H1 (cell line): ENCODE results near the gene NSUN6. TPM values are rescaled to one million over a fixed set of nuclear protein-coding genes. Genes with fewer than 3 reads are reported as not detected.

ENCODE experiments used
- CTCF ChIA-PET: fragments of 300-600 bp; sonication (Branson Sonifier 250); formaldehyde crosslinking; loops from one replicate; lab custom pipeline; 2021; ENCODE audit not compliant: partially characterized antibody; lab: Charles Lee
- POLR2A ChIA-PET: fragments of 300-600 bp; sonication (Branson Sonifier 250); formaldehyde crosslinking; loops from one replicate; lab custom pipeline; 2021; ENCODE audit warnings: inconsistent platforms; ENCODE audit not compliant: partially characterized antibody; lab: Charles Lee
- DNase-seq, 2 experiments: peaks; one replicate each; pipeline versions ENCODE4 v3.0.0 to v3.0.0-alpha.2; 2010 to 2022; ENCODE audit warnings: low spot score in 2 of 2, low read depth in 1 of 2, mixed read lengths in 1 of 2
- FAIRE-seq: peaks from 2 replicates; lab custom pipeline; 2011; peaks lifted over from hg19 to GRCh38; lab: Jason Lieb, UNC
- H2AFZ ChIP-seq: 2 replicates; pipeline ENCODE4 v1.8.1; 2012; ENCODE audit warnings: low read length, inconsistent platforms
- H2AK5ac ChIP-seq: 2 replicates; pipeline ENCODE4 v1.6.1; 2013; ENCODE audit warnings: low read depth, low read length
- H2BK120ac ChIP-seq: replicated peaks from 2 replicates; pipeline ENCODE3; 2013; ENCODE audit warnings: low read depth, low read length, inconsistent platforms
- H2BK12ac ChIP-seq: 2 replicates; pipeline ENCODE4 v1.6.1; 2013; ENCODE audit warnings: low read depth, low read length
- H2BK15ac ChIP-seq: 2 replicates; pipeline ENCODE4 v1.6.1; 2013; ENCODE audit warnings: low read length
- H2BK20ac ChIP-seq: 2 replicates; pipeline ENCODE4 v1.6.1; 2013; ENCODE audit warnings: low read length
- H2BK5ac ChIP-seq: 2 replicates; pipeline ENCODE4 v1.6.1; 2013; ENCODE audit warnings: low read depth, low read length
- H3K14ac ChIP-seq: 2 replicates; pipeline ENCODE4 v1.6.1; 2013; ENCODE audit warnings: inconsistent platforms; ENCODE audit not compliant: insufficient read length
- H3K18ac ChIP-seq: 2 replicates; pipeline ENCODE4 v1.6.1; 2013; ENCODE audit warnings: low read length; ENCODE audit errors: extremely low read depth
- H3K23ac ChIP-seq: 2 replicates; pipeline ENCODE4 v1.6.1; 2013; ENCODE audit warnings: inconsistent platforms; ENCODE audit not compliant: insufficient read length
- H3K23me2 ChIP-seq: 2 replicates; pipeline ENCODE4 v1.6.1; 2013; ENCODE audit warnings: low read depth, low read length
- H3K27ac ChIP-seq: 2 replicates; pipeline ENCODE4 v1.6.1; 2011; ENCODE audit warnings: low read depth, low read length, inconsistent platforms
- H3K27me3 ChIP-seq, 4 experiments: replicated peaks in 1 of 4; 1 replicate in 1 of 4; 2 replicates in 3 of 4; pipeline versions ENCODE4 v1.6.1 to v1.8.1; 2011 to 2013; ENCODE audit warnings: low read length in 3 of 4, mild to moderate bottlenecking in 3 of 4, inconsistent platforms in 2 of 4, mixed read lengths in 2 of 4, moderate library complexity in 1 of 4; ENCODE audit not compliant: control insufficient read depth in 3 of 4, insufficient read depth in 3 of 4; ENCODE audit errors: extremely low read depth in 1 of 4
- H3K36me3 ChIP-seq, 4 experiments: 2 replicates each; pipeline versions ENCODE4 v1.6.1 to v1.8.1; 2011 to 2013; ENCODE audit warnings: mild to moderate bottlenecking in 4 of 4, low read length in 3 of 4, moderate library complexity in 2 of 4, control low read depth in 1 of 4, inconsistent platforms in 1 of 4; ENCODE audit not compliant: insufficient read depth in 4 of 4, control insufficient read depth in 2 of 4
- H3K4ac ChIP-seq: replicated peaks from 2 replicates; pipeline ENCODE3; 2013; ENCODE audit warnings: low read length, low read depth, mixed read lengths, inconsistent platforms; ENCODE audit not compliant: insufficient read length
- H3K4me1 ChIP-seq, 4 experiments: replicated peaks in 1 of 4; 1 replicate in 1 of 4; 2 replicates in 3 of 4; pipeline versions ENCODE4 v1.6.1 to v1.8.1; 2011 to 2013; ENCODE audit warnings: low read length in 3 of 4, inconsistent platforms in 2 of 4, mixed read lengths in 1 of 4; ENCODE audit not compliant: insufficient read depth in 4 of 4, control insufficient read depth in 3 of 4
- H3K4me2 ChIP-seq, 2 experiments: 2 replicates each; pipeline versions ENCODE4 v1.6.1 to v1.8.1; 2011 to 2013; ENCODE audit warnings: low read depth in 2 of 2, low read length in 2 of 2, control low read depth in 1 of 2, inconsistent platforms in 1 of 2, mild to moderate bottlenecking in 1 of 2; ENCODE audit not compliant: insufficient read depth in 1 of 2
- H3K4me3 ChIP-seq, 4 experiments: fragments of 200-600, 300-600 bp in 1 of 4; sonication (generic), shearing (Covaris generic), sonication (Bioruptor Twin) in 1 of 4; 2 replicates each; pipeline versions ENCODE4 v1.5.1 to v1.8.1; 2011 to 2016; ENCODE audit warnings: low read length in 4 of 4, low read depth in 3 of 4, control low read depth in 2 of 4, inconsistent platforms in 2 of 4, mild to moderate bottlenecking in 2 of 4, mixed read lengths in 1 of 4, moderate library complexity in 1 of 4; ENCODE audit not compliant: insufficient read depth in 2 of 4; ENCODE audit errors: extremely low read depth in 1 of 4
- H3K56ac ChIP-seq: replicated peaks from 2 replicates; pipeline ENCODE3; 2013; ENCODE audit warnings: low read depth, mild to moderate bottlenecking, mixed read lengths, low read length, inconsistent platforms; ENCODE audit not compliant: insufficient read length
- H3K79me1 ChIP-seq: 2 replicates; pipeline ENCODE4 v1.6.1; 2013; ENCODE audit warnings: low read depth, low read length, control low read depth
- H3K79me2 ChIP-seq, 2 experiments: 2 replicates each; pipeline versions ENCODE4 v1.6.1 to v1.8.1; 2012 to 2013; ENCODE audit warnings: low read length in 2 of 2, mild to moderate bottlenecking in 2 of 2, inconsistent platforms in 1 of 2; ENCODE audit not compliant: insufficient read depth in 2 of 2, control insufficient read depth in 1 of 2
- H3K9ac ChIP-seq, 4 experiments: replicated peaks in 1 of 4; 1 replicate in 1 of 4; 2 replicates in 3 of 4; pipeline versions ENCODE4 v1.6.1 to v1.8.1; 2011 to 2013; ENCODE audit warnings: low read depth in 3 of 4, low read length in 3 of 4, control low read depth in 2 of 4, mild to moderate bottlenecking in 2 of 4, moderate library complexity in 2 of 4, inconsistent platforms in 1 of 4; ENCODE audit errors: extremely low read depth in 1 of 4
- H3K9me3 ChIP-seq, 2 experiments: 2 replicates each; pipeline versions ENCODE4 v1.6.1 to v1.8.1; 2012 to 2013; ENCODE audit warnings: mild to moderate bottlenecking in 2 of 2, moderate library complexity in 2 of 2, control low read depth in 1 of 2, inconsistent platforms in 1 of 2, low read depth in 1 of 2, low read length in 1 of 2, mixed read lengths in 1 of 2; ENCODE audit not compliant: insufficient read depth in 2 of 2
- H4K20me1 ChIP-seq, 2 experiments: replicated peaks in 1 of 2; 2 replicates each; pipeline versions ENCODE3 to v1.8.1; 2011 to 2013; ENCODE audit warnings: inconsistent platforms in 2 of 2, low read length in 2 of 2, mild to moderate bottlenecking in 1 of 2; ENCODE audit not compliant: insufficient read depth in 2 of 2, control insufficient read depth in 1 of 2
- H4K5ac ChIP-seq: 2 replicates; pipeline ENCODE4 v1.6.1; 2013; ENCODE audit warnings: low read length, low read depth, mixed read lengths, inconsistent platforms; ENCODE audit not compliant: insufficient read length
- H4K8ac ChIP-seq: 2 replicates; pipeline ENCODE4 v1.8.0; 2013; ENCODE audit warnings: mild to moderate bottlenecking, moderate library complexity, low read length, inconsistent platforms; ENCODE audit not compliant: insufficient read depth; ENCODE audit errors: extremely low read depth
- H4K91ac ChIP-seq: replicated peaks from 2 replicates; pipeline ENCODE3; 2013; ENCODE audit warnings: low read length, mixed read lengths, inconsistent platforms; ENCODE audit not compliant: insufficient read length
- BCL11A ChIP-seq, 2 experiments: IDR thresholded peaks; one replicate each; pipeline ENCODE4 v1.6.1; 2011; ENCODE audit warnings: low read depth in 2 of 2, low read length in 2 of 2, mild to moderate bottlenecking in 2 of 2
- EGR1 ChIP-seq: IDR thresholded peaks from 2 replicates; pipeline ENCODE4 v1.6.1; 2011; ENCODE audit warnings: low read depth, low read length, borderline replicate concordance
- FOSL1 ChIP-seq: IDR thresholded peaks from 2 replicates; pipeline ENCODE4 v1.6.1; 2011; ENCODE audit warnings: mild to moderate bottlenecking, low read depth, low read length, moderate library complexity; ENCODE audit not compliant: insufficient read depth
- JUND ChIP-seq: IDR thresholded peaks from 2 replicates; pipeline ENCODE4 v1.6.1; 2011; ENCODE audit warnings: mild to moderate bottlenecking, improper control_type of control experiment, low read length
- NRF1 ChIP-seq: IDR thresholded peaks from 2 replicates; pipeline ENCODE4 v1.6.1; 2011; ENCODE audit warnings: mild to moderate bottlenecking, low read depth, low read length, improper control_type of control experiment
- WGBS, 2 experiments: shearing (Covaris generic) in 1 of 2; methylation state at CpG; one replicate each; pipeline versions ENCODE4 v1.1.6 to v1.1.7; 2013 to 2015; ENCODE audit warnings: low lambda C conversion rate in 2 of 2, mixed read lengths in 2 of 2, inconsistent platforms in 1 of 2, low coverage in 1 of 2, missing lambda C conversion rate in 1 of 2; ENCODE audit not compliant: insufficient replicate concordance in 2 of 2, insufficient coverage in 1 of 2, insufficient read length in 1 of 2; ENCODE audit errors: extremely low coverage in 1 of 2, missing lambda C conversion rate in 1 of 2; 5-methylcytosine and 5-hydroxymethylcytosine counted together
- polyA plus RNA-seq, 7 experiments: library from polyadenylated mRNA; depleted of rRNA in 3 of 7; stranded (reverse) in 5 of 7; unstranded in 2 of 7; fragments of >200 nt in 5 of 7; fragments of 200-250 nt in 2 of 7; gene quantifications; 1 replicate in 5 of 7; 2 replicates in 1 of 7; 4 replicates in 1 of 7; pipeline versions ENCODE4 v1.2.1 to v1.2.3, GENCODE V29; 2011 to 2013; ENCODE audit warnings: missing spikeins in 2 of 7, mixed read lengths in 2 of 7
- total RNA-seq: library from RNA; stranded (reverse); fragmentation: NEBNext Ultra II Directional; extraction: Animal tissue kit (Norgen Biotek cat#: 25700); gene quantifications from 2 replicates; pipeline ENCODE4 v1.2.1, GENCODE V29; 2021

Gene NSUN6
- total and polyA plus RNA-seq, 2 of the 8 experiments (the other 6 are each of a cell fraction or from before 2014, with no cell fraction given) = 5.9 to 14.4 TPM

DNA sequence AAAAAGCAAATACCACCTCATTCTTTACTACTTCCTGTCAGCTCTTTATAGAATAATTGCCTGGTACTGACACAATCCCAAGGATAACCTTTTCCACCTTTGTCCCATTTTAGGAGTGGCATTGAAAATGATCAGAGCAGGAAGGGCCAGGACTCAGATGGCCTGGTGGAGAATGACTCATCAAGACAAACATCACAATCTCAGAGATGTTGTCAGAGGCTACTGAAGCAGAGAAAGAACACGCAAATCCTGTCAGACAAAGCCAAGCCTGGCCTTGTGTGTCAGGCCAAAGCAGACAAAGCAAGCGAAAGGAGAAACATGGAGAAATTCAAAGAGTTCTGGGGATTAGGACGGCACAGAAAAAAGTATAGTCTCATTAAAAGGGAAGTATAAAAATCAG is 40.9 kb downstream of the NSUN6 start:
- H3K9ac ChIP-seq = no peak overlapping the region
- H3K56ac ChIP-seq = no peak overlapping the region
- H4K8ac ChIP-seq = no peak overlapping the region
- H4K5ac ChIP-seq = no peak overlapping the region
- no peaks in the 10 kb centered on the region for H3K4me1 ChIP-seq
- H3K14ac ChIP-seq = no peak overlapping the region
- peaks cover 0 to 2% of the 10 kb centered on the region in 2 experiments for H4K20me1 ChIP-seq
- no peak for FAIRE-seq
- H2BK5ac ChIP-seq = 0 out of 2 replicates have a peak overlapping the region, but pooled peaks have one; percentile 16
- ChIA-PET CTCF (no interaction called here), POLR2A (no interaction called here)
- H2BK15ac ChIP-seq = no peak overlapping the region
- H3K9me3 ChIP-seq = no peaks in the 10 kb centered on the region
- no peak overlapping the region for H3K4me2 ChIP-seq
- no peaks in the 10 kb centered on the region for H3K79me2 ChIP-seq
- H4K91ac ChIP-seq = no peak overlapping the region
- H2BK12ac ChIP-seq = no peak overlapping the region
- no peaks in the 10 kb centered on the region for H3K23me2 ChIP-seq
- no peak for DNase-seq
- no peak overlapping the region for H2AFZ ChIP-seq
- H2AK5ac ChIP-seq = no peak overlapping the region
- H3K18ac ChIP-seq = no peak overlapping the region
- no peak overlapping the region for H3K4ac ChIP-seq
- H3K79me1 ChIP-seq = no peaks in the 10 kb centered on the region; the same call in 1 of the 2 replicates
- no peak overlapping the region for H2BK120ac ChIP-seq
- WGBS, 2 experiments = 96% methylated on average over 3 of the region's 3 CpGs; no CpG with 5 or more reads in 1 of the 2 experiments
- H3K27ac ChIP-seq = no peak overlapping the region
- TF ChIP-seq FOSL1 (no peak), NRF1 (no peak), JUND (no peak), BCL11A (IDR thresholded peaks at IDR 0.05; ENCODE audit: low read depth in 2 of 2, low read length in 2 of 2) (no peak), EGR1 (no peak)
- no peak overlapping the region for H3K23ac ChIP-seq
- H3K27me3 ChIP-seq = no peaks in the 10 kb centered on the region
- H2BK20ac ChIP-seq = no peak overlapping the region
- H3K4me3 ChIP-seq = no peak overlapping the region
- peaks cover 0 to 3% (median 0%) of the 10 kb centered on the region in 4 experiments; a peak in 4 of 8 replicates for H3K36me3 ChIP-seq
